ENCODE data around the gene PEAR1. TPM values are rescaled to one million over a fixed set of nuclear protein-coding genes. Genes with fewer than 3 reads are reported as not detected.
A peak's percentile ranks its signal among the peaks of the same experiment; 100 is the strongest.

Gene PEAR1
- total RNA-seq, 2 donors from 2014 or later, result not detected

DNA sequence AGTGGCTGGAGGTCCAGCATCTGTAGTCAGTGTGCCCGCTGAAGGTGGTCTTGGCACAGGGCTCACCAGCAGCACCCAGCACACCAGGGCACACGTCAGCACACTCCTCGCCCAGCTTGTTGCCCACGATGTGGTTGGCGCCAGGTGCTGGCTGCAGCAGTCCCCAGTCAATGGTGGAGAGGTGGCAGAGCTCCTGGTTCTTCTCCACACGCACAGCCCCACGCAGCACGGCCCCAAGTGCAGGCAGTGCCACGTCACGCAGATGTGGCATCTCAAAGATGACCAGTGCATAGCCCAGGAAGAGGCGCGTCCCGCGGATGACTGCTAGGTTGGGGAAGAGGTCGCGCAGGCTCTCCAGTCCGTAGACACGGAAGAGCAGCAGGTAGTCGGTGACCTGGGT, 39.8 kb upstream of the PEAR1 start:
- no peak for ATAC-seq (replicated peaks)
- no peaks in the 10 kb centered on the region for H3K9me3 Mint-ChIP-seq
- H3K4me3 Mint-ChIP-seq, result no peak overlapping the region
- no peaks in the 10 kb centered on the region for H3K36me3 Mint-ChIP-seq (ENCODE audit: low read depth)
- H3K27me3 Mint-ChIP-seq, result peaks cover 17% of the 10 kb centered on the region
- H3K27ac Mint-ChIP-seq, result no peak overlapping the region
- H3K4me1 Mint-ChIP-seq, result peaks cover 5% of the 10 kb centered on the region

DNA sequence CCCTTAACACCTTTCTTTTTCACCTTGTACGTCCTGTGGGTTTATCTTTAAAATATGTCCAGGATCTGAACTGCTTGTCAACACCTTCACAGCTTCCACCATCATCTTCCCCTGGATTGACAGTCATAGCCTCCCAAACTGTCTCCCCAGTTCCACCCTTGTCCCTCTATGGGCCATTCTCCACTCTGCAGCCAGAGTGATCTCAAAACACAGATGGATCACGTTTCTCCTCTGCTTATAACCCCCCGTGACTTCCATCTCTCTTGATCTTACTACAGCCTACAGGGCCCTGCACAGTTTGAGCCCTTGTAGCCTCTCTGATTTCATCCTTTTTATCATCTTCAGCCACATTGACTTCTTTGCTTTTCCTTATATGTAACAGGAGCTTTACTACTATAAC, 38.9 kb upstream of the PEAR1 start:
- H3K4me3 Mint-ChIP-seq, result no peak overlapping the region
- peaks cover 5% of the 10 kb centered on the region for H3K4me1 Mint-ChIP-seq
- H3K9me3 Mint-ChIP-seq, result no peaks in the 10 kb centered on the region
- ATAC-seq (replicated peaks), result no peak
- H3K36me3 Mint-ChIP-seq (ENCODE audit: low read depth), result no peaks in the 10 kb centered on the region
- no peak overlapping the region for H3K27ac Mint-ChIP-seq
- H3K27me3 Mint-ChIP-seq, result peaks cover 18% of the 10 kb centered on the region

DNA sequence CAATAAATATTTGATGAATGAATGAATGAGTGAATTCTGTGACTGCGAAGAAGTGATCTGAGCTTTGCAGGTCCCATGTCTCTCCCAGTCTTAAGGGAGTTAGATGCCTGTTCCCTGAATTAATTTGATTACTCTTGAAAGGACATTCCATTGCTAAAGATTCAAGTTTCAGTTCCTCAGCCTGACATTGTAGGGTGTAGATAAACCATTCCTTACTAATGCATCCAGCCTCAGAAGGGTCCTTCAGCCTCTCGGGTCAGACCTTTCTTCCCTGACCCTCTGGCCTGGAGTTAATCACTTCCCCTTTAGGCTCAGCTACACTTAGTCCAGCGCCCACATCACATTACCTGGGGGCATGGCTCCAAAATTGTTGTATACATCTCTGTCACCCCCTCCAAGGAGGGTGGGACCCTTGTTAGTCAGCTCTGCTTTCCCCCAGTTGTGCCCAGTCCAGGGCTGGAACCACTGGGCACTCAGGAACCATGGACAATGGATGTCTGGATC, 37.2 kb upstream of the PEAR1 start:
- H3K36me3 Mint-ChIP-seq (ENCODE audit: low read depth), result no peaks in the 10 kb centered on the region
- H3K4me1 Mint-ChIP-seq, result peaks cover 11% of the 10 kb centered on the region
- no peaks in the 10 kb centered on the region for H3K9me3 Mint-ChIP-seq
- H3K27ac Mint-ChIP-seq, result no peak overlapping the region
- H3K27me3 Mint-ChIP-seq, result peaks cover 23% of the 10 kb centered on the region
- no peak for ATAC-seq (replicated peaks)
- H3K4me3 Mint-ChIP-seq, result no peak overlapping the region

DNA sequence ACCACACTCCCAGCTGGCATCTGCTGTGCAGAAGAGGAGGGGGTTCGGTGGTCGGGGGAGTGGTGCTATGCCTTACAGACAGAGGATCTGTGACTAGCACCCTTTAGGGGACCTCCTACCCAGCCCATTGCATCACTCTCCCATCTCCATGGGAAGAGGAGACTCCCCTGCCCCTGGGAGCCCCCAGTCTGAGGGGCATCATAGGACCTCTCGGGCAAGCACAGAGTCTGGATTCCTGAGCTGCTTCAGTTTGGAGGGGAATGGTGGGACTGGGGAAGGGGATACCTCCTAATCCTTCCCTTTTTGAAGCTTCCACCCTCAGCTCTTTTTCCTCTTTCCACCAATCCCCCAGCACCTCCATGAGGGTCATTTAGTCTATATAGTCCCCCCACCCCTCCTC, 36.0 kb upstream of the PEAR1 start:
- peaks cover 11% of the 10 kb centered on the region for H3K4me1 Mint-ChIP-seq
- no peak for ATAC-seq (replicated peaks)
- H3K36me3 Mint-ChIP-seq (ENCODE audit: low read depth), result no peaks in the 10 kb centered on the region
- H3K27ac Mint-ChIP-seq, result no peak overlapping the region
- no peaks in the 10 kb centered on the region for H3K9me3 Mint-ChIP-seq
- H3K4me3 Mint-ChIP-seq, result no peak overlapping the region
- H3K27me3 Mint-ChIP-seq, result peaks cover 32% of the 10 kb centered on the region

DNA sequence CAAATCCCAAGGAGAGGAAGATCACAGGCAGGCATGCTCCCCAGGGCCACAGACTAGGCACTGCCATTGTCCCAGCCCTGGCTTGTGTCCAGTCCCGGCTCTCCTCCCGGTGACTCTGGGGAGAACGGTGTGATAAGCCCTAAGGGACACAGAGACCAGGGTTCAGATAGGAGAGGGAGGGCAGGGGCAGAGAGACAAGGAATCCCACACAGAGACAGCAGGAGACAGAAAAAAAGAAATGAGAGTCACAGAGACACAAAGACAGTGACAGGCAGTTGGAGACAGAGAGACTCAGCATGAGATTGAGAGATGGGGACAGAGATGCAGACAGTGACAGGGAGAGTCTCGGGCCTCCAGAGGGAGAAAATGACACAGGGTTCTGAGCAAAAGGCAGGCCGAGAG, 35.0 kb upstream of the PEAR1 start:
- H3K4me3 Mint-ChIP-seq, result peak overlapping the region; percentile 61
- H3K4me1 Mint-ChIP-seq, result peaks cover 19% of the 10 kb centered on the region
- no peaks in the 10 kb centered on the region for H3K9me3 Mint-ChIP-seq
- peaks cover 38% of the 10 kb centered on the region for H3K27me3 Mint-ChIP-seq
- ATAC-seq (replicated peaks), result no peak
- H3K27ac Mint-ChIP-seq, result no peak overlapping the region
- H3K36me3 Mint-ChIP-seq (ENCODE audit: low read depth), result no peaks in the 10 kb centered on the region

DNA sequence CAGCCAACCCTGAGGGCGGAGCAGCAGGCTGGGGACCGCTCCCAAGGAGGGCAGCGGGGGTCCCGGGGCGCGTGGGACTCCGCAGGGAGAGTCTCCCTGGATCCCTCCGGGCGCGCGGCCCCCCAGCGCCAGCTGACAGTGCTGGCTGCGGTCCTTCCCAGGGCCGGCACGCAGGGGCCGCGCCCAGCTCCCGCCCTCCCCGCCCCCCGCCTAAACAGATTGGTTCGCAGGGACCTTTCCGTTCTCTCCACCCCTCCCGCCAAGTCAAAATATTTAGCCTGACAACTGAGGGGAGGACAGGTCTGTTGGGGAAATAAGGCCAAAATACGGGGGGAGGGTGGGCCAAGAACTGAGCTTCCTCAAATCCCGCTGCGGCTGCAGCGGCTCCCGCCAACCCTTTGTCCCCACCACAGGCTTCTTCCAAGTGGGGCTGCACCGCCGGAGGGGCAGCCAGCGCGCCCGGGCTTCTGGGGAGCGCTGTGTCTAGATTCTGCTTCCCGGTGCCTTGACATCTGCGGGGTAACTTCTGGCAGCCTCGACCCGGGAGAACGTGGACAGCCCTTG, 34.5 kb upstream of the PEAR1 start, which contains the start of gene INSRR:
Gene INSRR (minus strand): TSS at position 159 of the 564 bp plus-strand sequence. CDS start 496 bp downstream, outside the sequence.
- Mint-ChIP-seq H3K4me3 (peak within 1 kb of the TSS; percentile 82), H3K36me3 (ENCODE audit: low read depth) (no peaks in the 10 kb centered on the region), H3K9me3 (no peaks in the 10 kb centered on the region), H3K27ac (no peak within 1 kb of the TSS), H3K27me3 (peaks cover 43% of the 10 kb centered on the region), H3K4me1 (peaks cover 24% of the 10 kb centered on the region)
- no peak for ATAC-seq (replicated peaks)

DNA sequence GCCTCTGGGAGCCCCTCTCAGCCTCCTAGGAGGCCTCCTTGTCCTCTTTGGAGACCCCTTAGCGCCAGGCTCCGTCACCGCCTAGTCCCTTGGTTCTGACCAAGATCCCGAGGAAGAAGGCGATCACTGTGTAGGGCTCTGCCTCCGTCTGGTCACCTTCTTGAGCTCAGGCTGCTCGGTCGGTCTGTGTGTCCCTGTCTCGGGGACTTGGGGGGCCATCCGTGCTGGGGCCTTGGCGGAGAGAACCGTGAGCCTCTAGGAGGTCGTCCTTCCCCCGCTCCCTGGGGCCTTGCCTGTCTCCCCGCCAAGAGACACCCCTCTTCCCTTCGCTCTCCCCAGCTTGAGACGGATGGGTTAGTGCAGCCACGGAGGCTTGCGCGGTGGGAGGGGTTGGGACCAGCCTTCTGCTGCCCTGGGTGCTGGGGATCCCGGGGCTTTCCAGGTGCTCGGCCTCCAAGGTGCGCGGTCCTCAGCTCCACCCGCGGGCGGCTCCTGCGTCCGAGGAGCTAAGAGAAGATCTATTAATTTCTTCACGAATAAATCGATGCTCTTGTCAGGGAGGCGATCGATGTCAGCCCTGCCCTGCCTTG, 33.9 kb upstream of the PEAR1 start:
- H3K9me3 Mint-ChIP-seq, result no peaks in the 10 kb centered on the region
- ATAC-seq (replicated peaks), result peak; percentile 20
- no peaks in the 10 kb centered on the region for H3K36me3 Mint-ChIP-seq (ENCODE audit: low read depth)
- no peak overlapping the region for H3K27ac Mint-ChIP-seq
- H3K4me3 Mint-ChIP-seq, result peak overlapping the region; percentile 82
- H3K4me1 Mint-ChIP-seq, result peaks cover 25% of the 10 kb centered on the region
- peaks cover 45% of the 10 kb centered on the region for H3K27me3 Mint-ChIP-seq

DNA sequence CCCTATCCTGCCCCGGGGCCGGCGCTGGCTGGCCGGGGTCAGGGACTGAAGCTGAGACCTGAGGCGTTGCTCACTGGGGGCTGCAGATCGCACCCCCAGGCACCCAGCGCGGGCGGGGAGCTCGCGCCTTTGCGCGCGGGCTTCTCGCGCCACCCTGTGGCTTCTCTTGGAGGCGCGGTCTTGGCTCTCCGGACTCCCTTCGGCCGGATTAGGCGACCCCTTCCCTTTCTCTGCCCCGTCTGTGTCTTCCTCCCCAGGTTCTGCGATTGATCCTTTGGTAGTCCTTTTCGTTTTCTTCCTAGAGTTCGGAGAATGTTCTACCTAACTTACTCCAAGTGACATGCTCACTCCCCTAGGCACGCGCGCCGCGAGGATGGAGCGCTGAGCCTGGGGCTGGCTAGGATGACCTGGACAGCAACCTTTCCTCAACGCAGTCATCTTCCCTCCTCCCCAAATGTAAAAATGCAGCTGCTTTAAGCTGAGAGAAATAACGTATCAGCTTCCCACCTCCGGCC, 33.3 kb upstream of the PEAR1 start:
- H3K4me1 Mint-ChIP-seq, result peaks cover 25% of the 10 kb centered on the region
- peak overlapping the region; percentile 82 for H3K4me3 Mint-ChIP-seq
- H3K27ac Mint-ChIP-seq, result peak overlapping the region; percentile 61
- H3K9me3 Mint-ChIP-seq, result no peaks in the 10 kb centered on the region
- peak; percentile 62 for ATAC-seq (replicated peaks)
- H3K27me3 Mint-ChIP-seq, result peaks cover 42% of the 10 kb centered on the region
- no peaks in the 10 kb centered on the region for H3K36me3 Mint-ChIP-seq (ENCODE audit: low read depth)

DNA sequence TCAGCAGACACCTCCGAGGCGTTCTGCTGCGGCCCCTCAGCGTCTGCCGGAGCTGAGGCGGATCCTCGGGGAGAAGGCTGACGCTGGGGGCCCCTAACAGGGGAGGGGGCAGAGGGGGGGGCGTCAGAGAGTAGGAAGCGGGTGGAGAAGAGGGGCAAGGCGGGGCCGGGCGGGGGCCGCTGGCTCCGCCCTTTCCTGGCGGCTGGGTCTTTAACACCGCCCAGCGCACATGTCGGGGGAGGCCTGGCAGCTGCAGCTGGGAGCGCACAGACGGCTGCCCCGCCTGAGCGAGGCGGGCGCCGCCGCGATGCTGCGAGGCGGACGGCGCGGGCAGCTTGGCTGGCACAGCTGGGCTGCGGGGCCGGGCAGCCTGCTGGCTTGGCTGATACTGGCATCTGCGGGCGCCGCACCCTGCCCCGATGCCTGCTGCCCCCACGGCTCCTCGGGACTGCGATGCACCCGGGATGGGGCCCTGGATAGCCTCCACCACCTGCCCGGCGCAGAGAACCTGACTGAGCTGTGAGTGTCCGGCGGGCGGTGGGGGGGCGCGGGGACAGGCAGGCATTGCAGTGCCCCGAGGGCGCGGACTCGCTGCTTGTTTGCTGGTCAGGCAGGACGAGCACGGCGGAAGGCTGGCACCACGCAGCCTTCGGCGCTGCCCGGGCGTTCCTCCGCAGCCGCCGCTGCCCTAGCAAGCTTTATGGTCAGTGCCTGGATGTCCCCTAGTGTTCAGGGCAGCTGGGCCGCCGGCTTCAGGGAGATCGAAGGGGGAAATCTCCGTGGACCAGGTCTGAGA, 32.7 kb upstream of the PEAR1 start, which contains the start of gene NTRK1:
Gene NTRK1 (plus strand): TSS at position 238 of the 796 bp plus-strand sequence. CDS start 70 bp downstream, at position 308.
- peak; percentile 71 for ATAC-seq (replicated peaks)
- H3K36me3 Mint-ChIP-seq (ENCODE audit: low read depth), result no peaks in the 10 kb centered on the region
- peak within 1 kb of the TSS; percentile 82 for H3K4me3 Mint-ChIP-seq
- H3K4me1 Mint-ChIP-seq, result peaks cover 30% of the 10 kb centered on the region
- H3K9me3 Mint-ChIP-seq, result no peaks in the 10 kb centered on the region
- H3K27ac Mint-ChIP-seq, result peak within 1 kb of the TSS; percentile 61
- peaks cover 42% of the 10 kb centered on the region for H3K27me3 Mint-ChIP-seq

DNA sequence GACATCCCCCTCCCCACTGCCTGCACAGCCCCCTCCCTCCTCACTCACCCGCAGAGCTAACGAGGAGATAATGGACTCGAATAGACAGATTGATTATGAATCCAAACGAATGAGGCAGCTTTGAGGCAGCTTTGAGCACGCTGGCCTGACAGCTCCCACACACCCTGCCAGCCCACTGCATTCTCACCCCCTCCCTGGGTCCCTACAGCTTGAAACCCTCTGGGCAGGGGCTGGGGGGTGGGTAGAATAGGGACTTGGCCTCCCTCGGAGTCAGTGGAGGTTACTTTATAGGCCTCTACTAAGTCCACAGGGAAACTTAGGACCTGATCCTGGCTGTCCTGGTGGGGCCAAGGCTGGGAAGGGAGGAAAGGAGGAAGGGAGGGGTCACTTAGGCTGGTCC, 30.9 kb upstream of the PEAR1 start:
- Mint-ChIP-seq H3K27ac (peak overlapping the region; percentile 54), H3K9me3 (no peaks in the 10 kb centered on the region), H3K27me3 (peaks cover 41% of the 10 kb centered on the region), H3K4me1 (peaks cover 33% of the 10 kb centered on the region), H3K4me3 (peak overlapping the region; percentile 48), H3K36me3 (ENCODE audit: low read depth) (no peaks in the 10 kb centered on the region)
- ATAC-seq (replicated peaks), result no peak

DNA sequence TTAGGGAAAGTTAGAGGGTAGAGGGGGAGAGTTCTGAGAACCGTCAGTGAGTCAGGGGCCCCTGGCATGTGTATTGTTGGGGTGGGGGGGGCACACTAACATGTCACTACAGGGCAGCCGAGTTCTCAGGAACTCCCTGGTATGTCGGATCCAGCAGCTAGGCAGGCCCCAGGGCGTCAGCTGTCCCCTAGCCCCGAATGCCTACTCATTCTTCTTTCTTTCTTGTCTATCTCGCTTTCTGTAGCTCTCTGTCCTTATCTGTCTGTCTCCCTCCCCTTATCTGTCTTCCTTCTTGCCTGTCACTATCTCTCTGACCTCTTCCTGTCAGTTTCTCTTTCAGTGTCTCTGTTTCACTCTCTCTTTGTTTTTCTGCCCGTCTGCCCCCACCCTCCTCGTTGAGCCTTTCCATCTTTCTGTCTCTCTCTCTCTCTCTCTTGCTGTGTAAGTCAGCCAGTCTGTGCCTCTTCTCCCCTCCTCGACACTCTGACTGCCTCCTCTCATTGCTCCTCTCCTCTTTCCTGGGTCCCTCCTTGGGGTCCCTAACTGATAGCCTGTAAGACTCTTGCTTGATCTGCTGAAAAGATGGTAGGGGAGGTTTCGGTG, 30.4 kb upstream of the PEAR1 start:
- Mint-ChIP-seq H3K4me3 (peak overlapping the region; percentile 48), H3K27ac (peak overlapping the region; percentile 54), H3K27me3 (peaks cover 36% of the 10 kb centered on the region), H3K9me3 (no peaks in the 10 kb centered on the region), H3K36me3 (ENCODE audit: low read depth) (no peaks in the 10 kb centered on the region), H3K4me1 (peaks cover 33% of the 10 kb centered on the region)
- ATAC-seq (replicated peaks), result peak; percentile 64

DNA sequence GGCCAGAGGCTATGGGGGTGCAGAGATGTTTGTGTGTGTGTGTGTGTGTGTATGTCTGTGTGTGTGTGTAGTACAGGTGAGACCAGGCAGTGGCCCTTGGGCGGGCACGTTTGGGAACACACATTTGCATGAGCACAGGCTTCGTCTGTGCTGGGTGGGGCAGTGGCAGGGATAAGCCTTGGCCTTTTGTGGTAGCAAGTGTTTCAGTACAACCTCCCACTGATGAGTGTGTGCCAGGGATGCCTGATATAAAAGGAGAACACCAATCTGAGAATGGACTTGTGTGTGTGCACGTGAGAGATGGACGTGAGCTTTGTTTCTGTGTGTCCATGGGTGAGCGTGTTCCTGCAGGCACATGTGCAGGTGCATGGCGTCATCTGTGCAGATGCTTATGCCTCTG, 29.9 kb upstream of the PEAR1 start:
- ATAC-seq (replicated peaks), result no peak
- Mint-ChIP-seq H3K27ac (peak overlapping the region; percentile 54), H3K9me3 (no peaks in the 10 kb centered on the region), H3K4me1 (peaks cover 29% of the 10 kb centered on the region), H3K36me3 (ENCODE audit: low read depth) (no peaks in the 10 kb centered on the region), H3K27me3 (peaks cover 31% of the 10 kb centered on the region), H3K4me3 (peak overlapping the region; percentile 48)

DNA sequence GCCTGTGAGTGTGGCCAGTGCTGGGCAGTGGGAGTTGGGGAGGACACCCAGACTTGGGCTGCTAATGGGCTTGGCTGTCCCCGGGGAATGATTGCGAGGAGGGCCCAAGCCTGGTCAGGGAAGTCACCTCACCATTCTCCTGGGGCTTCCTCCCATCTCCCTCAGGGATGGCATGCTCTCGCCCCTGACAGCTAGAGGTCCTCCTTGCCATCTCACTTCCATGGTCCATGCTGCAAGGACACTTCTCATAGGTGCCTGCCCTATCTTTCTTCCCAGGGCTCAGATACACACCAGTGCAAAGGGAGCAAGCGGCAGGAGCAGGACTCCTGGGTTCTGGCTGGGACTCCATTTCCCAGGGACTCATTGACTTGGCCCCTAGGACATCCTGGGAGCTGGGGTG, 28.7 kb upstream of the PEAR1 start:
- Mint-ChIP-seq H3K4me1 (peaks cover 28% of the 10 kb centered on the region), H3K9me3 (no peaks in the 10 kb centered on the region), H3K4me3 (peak overlapping the region; percentile 59), H3K36me3 (ENCODE audit: low read depth) (no peaks in the 10 kb centered on the region), H3K27ac (no peak overlapping the region), H3K27me3 (peaks cover 28% of the 10 kb centered on the region)
- ATAC-seq (replicated peaks), result no peak

DNA sequence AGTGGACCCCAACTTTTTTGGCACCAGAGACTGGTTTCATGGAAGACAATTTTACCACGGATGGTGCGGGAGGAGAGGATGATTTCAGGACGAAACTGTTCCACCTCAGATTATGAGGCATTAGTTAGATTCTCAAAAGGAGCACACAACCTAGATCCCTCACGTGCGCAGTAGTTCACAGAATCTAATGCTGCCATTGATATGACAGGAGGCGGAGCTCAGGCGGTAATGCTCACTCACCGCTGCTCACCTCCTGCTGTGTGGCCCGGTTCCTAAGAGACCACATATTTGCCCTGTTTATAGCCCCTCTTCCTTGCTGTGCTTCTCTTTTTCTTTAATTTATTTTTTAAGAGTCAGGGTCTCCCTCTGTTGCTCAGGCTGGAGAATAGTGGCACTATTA, 28.3 kb upstream of the PEAR1 start:
- ATAC-seq (replicated peaks), result no peak
- Mint-ChIP-seq H3K4me1 (peaks cover 27% of the 10 kb centered on the region), H3K4me3 (peak overlapping the region; percentile 59), H3K27me3 (peaks cover 26% of the 10 kb centered on the region), H3K36me3 (ENCODE audit: low read depth) (no peaks in the 10 kb centered on the region), H3K9me3 (no peaks in the 10 kb centered on the region), H3K27ac (peak overlapping the region; percentile 55)
